Stimulated activated effector memory CD8-positive, alpha-beta T cell treated with anti-CD3 and anti-CD28 coated beads, Interleukin-12 subunit alpha, Interleukin-12 subunit beta, amount 100 ng/mL, for 72 hours (primary cell): ENCODE results near the gene F7.

Source experiments
- ATAC-seq: fragments of 150-1000 bp; cut with Tn5 transposase; 2 replicates; pipeline ENCODE4 v1.10.0; 2021
- DNase-seq, 2 donors: peaks; one replicate each; pipeline ENCODE4 v3.0.0; 2021 to 2022; ENCODE audit warnings: low spot score in 2 of 2
- H3K27ac Mint-ChIP-seq: one replicate; pipeline ENCODE4 v1.8.0; 2022; ENCODE audit warnings: mild to moderate bottlenecking, mixed read lengths
- H3K36me3 Mint-ChIP-seq: one replicate; pipeline ENCODE4 v1.8.0; 2022; ENCODE audit warnings: mild to moderate bottlenecking, mixed read lengths
- H3K4me1 Mint-ChIP-seq: one replicate; pipeline ENCODE4 v1.8.0; 2022; ENCODE audit warnings: mixed read lengths
- H3K4me3 Mint-ChIP-seq: one replicate; pipeline ENCODE4 v1.8.0; 2022; ENCODE audit warnings: mild to moderate bottlenecking, mixed read lengths
- H3K9me3 Mint-ChIP-seq: one replicate; pipeline ENCODE4 v1.8.0; 2022; ENCODE audit warnings: mixed read lengths

The F7 gene

DNA sequence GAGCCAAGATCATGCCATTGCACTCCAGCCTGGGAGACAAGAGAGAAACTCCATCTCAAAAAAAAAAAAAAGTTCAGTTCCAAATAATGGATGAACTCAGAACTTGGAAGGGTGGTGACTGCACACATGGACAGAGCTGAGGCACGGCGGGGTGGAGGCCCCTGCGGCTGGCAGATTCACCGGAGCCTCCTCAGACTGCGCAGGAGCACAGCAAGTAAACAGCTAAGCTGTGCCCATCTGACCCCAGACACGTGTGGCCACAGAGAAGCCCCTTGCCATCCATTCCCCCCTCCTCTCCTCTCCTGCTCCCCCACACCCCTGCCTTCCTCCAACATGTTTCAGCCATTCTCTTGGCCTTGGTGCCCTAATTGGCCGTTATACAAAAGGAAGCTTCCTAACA is 37.3 kb downstream of the F7 start:
- no peak for ATAC-seq
- peaks cover 7% of the 10 kb centered on the region for H3K36me3 Mint-ChIP-seq

GRCh38 chr13:113143466-113144254 is 38.1 kb downstream of the F7 start:
- ATAC-seq = no peak
- H3K4me1 Mint-ChIP-seq = peaks cover 7% of the 10 kb centered on the region
- peaks cover 5% of the 10 kb centered on the region for H3K9me3 Mint-ChIP-seq
- peaks cover 7% of the 10 kb centered on the region for H3K36me3 Mint-ChIP-seq
- no peak overlapping the region for H3K27ac Mint-ChIP-seq
- DNase-seq = no peak
- no peak overlapping the region for H3K4me3 Mint-ChIP-seq

More for the DNA sequence above, 37.3 kb downstream of the F7 start:
- no peak overlapping the region for H3K4me3 Mint-ChIP-seq
- peaks cover 7% of the 10 kb centered on the region for H3K4me1 Mint-ChIP-seq
- H3K9me3 Mint-ChIP-seq = peaks cover 5% of the 10 kb centered on the region
- H3K27ac Mint-ChIP-seq = no peak overlapping the region
- no peak for DNase-seq

DNA sequence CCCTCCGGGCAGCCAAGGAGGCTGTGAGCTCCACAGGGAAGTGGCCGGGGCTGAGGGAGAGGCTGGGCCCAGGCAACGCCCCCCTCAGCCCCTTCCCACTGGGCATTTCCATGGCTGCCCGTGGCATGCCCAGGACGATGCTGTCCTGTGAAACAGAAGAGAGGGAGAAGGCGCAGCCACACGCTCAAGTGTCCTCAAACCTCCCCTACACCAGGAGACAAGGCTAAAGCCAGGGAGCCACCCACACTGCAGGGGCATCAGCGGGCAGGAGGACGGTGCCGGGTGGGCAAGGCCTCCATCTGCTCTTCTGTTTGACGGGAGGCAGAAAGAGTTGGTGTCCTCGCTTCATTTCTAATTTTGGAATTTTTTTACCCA is 38.7 kb downstream of the F7 start:
- ATAC-seq = no peak

GRCh38 chr13:113145496-113145895 is 39.9 kb downstream of the F7 start:
- Mint-ChIP-seq H3K4me1 (peaks cover 7% of the 10 kb centered on the region), H3K36me3 (peaks cover 7% of the 10 kb centered on the region), H3K4me3 (peak overlapping the region; percentile 17), H3K27ac (peak overlapping the region; percentile 56), H3K9me3 (peaks cover 5% of the 10 kb centered on the region)
- peak; percentile 88 for ATAC-seq
- DNase-seq = peak in 1 of 2 donors; percentile 40

More for the DNA sequence above, 38.7 kb downstream of the F7 start:
- Mint-ChIP-seq H3K27ac (no peak overlapping the region), H3K9me3 (peaks cover 5% of the 10 kb centered on the region), H3K4me3 (no peak overlapping the region), H3K36me3 (peaks cover 7% of the 10 kb centered on the region), H3K4me1 (peaks cover 7% of the 10 kb centered on the region)
- no peak for DNase-seq

- H3K4me3 Mint-ChIP-seq = peak overlapping the region; percentile 17
- H3K4me1 Mint-ChIP-seq = peaks cover 9% of the 10 kb centered on the region
- DNase-seq = no peak
- ATAC-seq = peak; percentile 68
- H3K36me3 Mint-ChIP-seq = peaks cover 7% of the 10 kb centered on the region
- H3K27ac Mint-ChIP-seq = peak overlapping the region; percentile 56
- H3K9me3 Mint-ChIP-seq = peaks cover 5% of the 10 kb centered on the region
Measured at GRCh38 chr13:113145911-113146598, 40.5 kb downstream of the F7 start.

DNA sequence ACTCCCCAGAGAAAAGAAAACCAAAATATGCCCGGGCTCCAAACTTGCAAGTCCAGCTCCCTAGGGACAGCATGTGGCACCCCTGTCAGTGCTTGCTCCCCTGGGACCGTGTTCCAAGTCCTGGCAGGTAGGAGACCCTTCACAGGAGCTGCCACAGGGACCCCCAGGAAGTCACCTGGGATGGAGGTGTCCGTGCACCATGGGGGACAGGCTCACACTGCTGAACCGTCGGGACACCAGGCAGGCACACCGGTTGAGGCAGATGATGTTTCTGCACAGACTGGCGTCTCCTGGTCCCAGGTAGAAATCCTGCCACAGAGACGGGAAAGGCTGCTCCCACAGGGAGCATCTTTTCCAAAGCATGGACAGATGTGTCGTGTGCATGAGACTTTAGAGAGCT is 41.2 kb downstream of the F7 start:
- no peak overlapping the region for H3K4me3 Mint-ChIP-seq
- ATAC-seq (no peak), DNase-seq (no peak)
- peaks cover 7% of the 10 kb centered on the region for H3K36me3 Mint-ChIP-seq
- peaks cover 16% of the 10 kb centered on the region for H3K4me1 Mint-ChIP-seq
- peaks cover 5% of the 10 kb centered on the region for H3K9me3 Mint-ChIP-seq
- H3K27ac Mint-ChIP-seq = no peak overlapping the region

GRCh38 chr13:113147206-113147605 is 41.6 kb downstream of the F7 start:
- Mint-ChIP-seq H3K4me1 (peaks cover 21% of the 10 kb centered on the region), H3K9me3 (peaks cover 5% of the 10 kb centered on the region), H3K36me3 (peaks cover 8% of the 10 kb centered on the region), H3K4me3 (no peak overlapping the region), H3K27ac (no peak overlapping the region)
- ATAC-seq = no peak
- DNase-seq = no peak

DNA sequence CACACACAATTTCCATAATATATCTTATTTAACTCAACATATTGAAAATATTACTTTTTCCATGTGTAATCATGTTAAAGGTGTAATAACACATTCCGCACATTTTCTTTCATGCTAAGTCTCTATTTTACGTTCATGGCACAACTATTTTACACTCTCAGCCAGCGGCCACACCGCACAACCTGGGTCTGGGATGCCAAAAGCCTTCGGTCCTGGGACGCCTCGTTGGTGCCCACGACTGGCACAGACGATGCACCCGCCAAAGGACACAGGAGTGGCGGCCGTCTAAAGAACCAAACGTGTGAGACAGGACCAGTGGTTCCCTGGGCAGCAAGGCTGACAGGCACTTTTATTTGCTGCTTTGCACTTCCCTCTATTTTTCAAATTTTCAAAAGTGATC is 42.8 kb downstream of the F7 start:
- peaks cover 5% of the 10 kb centered on the region for H3K9me3 Mint-ChIP-seq
- H3K36me3 Mint-ChIP-seq = peaks cover 12% of the 10 kb centered on the region
- no peak for DNase-seq
- H3K27ac Mint-ChIP-seq = no peak overlapping the region
- no peak for ATAC-seq
- H3K4me3 Mint-ChIP-seq = no peak overlapping the region
- H3K4me1 Mint-ChIP-seq = peaks cover 30% of the 10 kb centered on the region

- H3K36me3 Mint-ChIP-seq = peaks cover 12% of the 10 kb centered on the region
- DNase-seq (no peak), ATAC-seq (no peak)
- peaks cover 5% of the 10 kb centered on the region for H3K9me3 Mint-ChIP-seq
- no peak overlapping the region for H3K4me3 Mint-ChIP-seq
- no peak overlapping the region for H3K27ac Mint-ChIP-seq
- H3K4me1 Mint-ChIP-seq = peaks cover 30% of the 10 kb centered on the region
Measured at GRCh38 chr13:113148940-113149503, 43.4 kb downstream of the F7 start.

- H3K27ac Mint-ChIP-seq = no peak overlapping the region
- no peak overlapping the region for H3K4me3 Mint-ChIP-seq
- peaks cover 19% of the 10 kb centered on the region for H3K36me3 Mint-ChIP-seq
- ATAC-seq = no peak
- DNase-seq = no peak
- H3K4me1 Mint-ChIP-seq = peaks cover 30% of the 10 kb centered on the region
- peaks cover 7% of the 10 kb centered on the region for H3K9me3 Mint-ChIP-seq
Measured at GRCh38 chr13:113149711-113150549, 44.3 kb downstream of the F7 start.

DNA sequence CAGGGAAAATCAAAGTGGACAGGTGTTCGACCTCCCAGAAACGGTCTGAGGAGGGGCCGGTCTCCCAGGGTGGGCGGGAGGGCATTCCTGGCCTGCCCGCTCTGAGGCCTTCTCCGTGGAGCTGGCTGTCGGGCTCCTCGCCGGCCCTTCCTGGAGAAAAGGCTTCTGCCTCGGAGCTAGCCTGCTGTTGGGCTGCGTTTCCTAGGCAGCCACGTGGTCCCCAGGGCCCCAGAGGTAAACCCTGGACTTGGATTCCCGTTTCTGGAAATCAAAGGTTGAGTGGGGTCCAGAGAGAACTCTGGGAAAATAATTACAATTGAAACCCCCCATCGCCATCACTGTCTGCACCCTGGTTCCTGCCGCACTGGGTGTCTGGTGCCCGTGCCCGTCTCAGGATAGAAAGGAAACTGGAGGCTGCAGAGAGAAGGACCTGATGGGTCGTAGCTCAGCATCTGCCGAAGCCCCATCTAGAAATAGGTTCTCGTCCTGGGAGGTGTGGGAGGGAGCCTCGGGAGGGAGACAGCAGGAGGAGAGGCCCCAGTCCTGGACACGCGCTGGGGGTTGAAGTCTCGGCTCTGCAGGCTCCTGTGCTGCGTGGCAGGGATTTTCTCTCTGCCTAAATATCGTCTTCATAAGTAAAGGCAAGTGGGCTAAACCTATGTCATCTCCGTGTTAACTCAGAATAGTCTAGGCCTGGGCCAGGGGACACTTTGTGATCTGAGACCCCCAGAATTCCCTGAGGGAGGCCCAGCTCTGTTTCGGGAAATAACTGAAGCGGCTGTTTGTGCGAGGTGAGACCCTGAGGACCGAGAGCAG is 45.2 kb downstream of the F7 start:
- Mint-ChIP-seq H3K4me3 (peak overlapping the region; percentile 78), H3K9me3 (peaks cover 11% of the 10 kb centered on the region), H3K4me1 (peaks cover 27% of the 10 kb centered on the region), H3K36me3 (peaks cover 20% of the 10 kb centered on the region), H3K27ac (no peak overlapping the region)
- no peak for ATAC-seq
- DNase-seq = no peak

- Mint-ChIP-seq H3K9me3 (peaks cover 13% of the 10 kb centered on the region), H3K4me3 (peak overlapping the region; percentile 78), H3K27ac (peak overlapping the region; percentile 82), H3K36me3 (peaks cover 19% of the 10 kb centered on the region), H3K4me1 (peaks cover 22% of the 10 kb centered on the region)
- ATAC-seq = peak; percentile 74
- no peak for DNase-seq
Measured at GRCh38 chr13:113151745-113152690, 46.4 kb downstream of the F7 start.

- Mint-ChIP-seq H3K36me3 (peaks cover 19% of the 10 kb centered on the region), H3K27ac (peak overlapping the region; percentile 82), H3K4me1 (peaks cover 27% of the 10 kb centered on the region), H3K9me3 (peaks cover 13% of the 10 kb centered on the region), H3K4me3 (peak overlapping the region; percentile 78)
- ATAC-seq (no peak), DNase-seq (no peak)
Measured at GRCh38 chr13:113152691-113152983, 47.0 kb downstream of the F7 start.
